CD4-positive, alpha-beta T cell treated with Interleukin-15 for 4 hours (primary cell): ENCODE data around the gene FTCDNL1.

Experiments used
- DNase-seq: peaks from one replicate; pipeline ENCODE4 v3.0.0-alpha.2; 2020; ENCODE audit warnings: low spot score

The FTCDNL1 gene

GRCh38 chr2:199842631-199843395 is 8.2 kb downstream of the FTCDNL1 start:
- DNase-seq, result no peak

- DNase-seq, result no peak
Measured at GRCh38 chr2:199841409-199841808, 9.6 kb downstream of the FTCDNL1 start.

GRCh38 chr2:199838399-199838798 is 12.6 kb downstream of the FTCDNL1 start:
- no peak for DNase-seq

- no peak for DNase-seq
Measured at GRCh38 chr2:199836943-199837342, 14.0 kb downstream of the FTCDNL1 start.

- no peak for DNase-seq
Measured at GRCh38 chr2:199833525-199833924, 17.5 kb downstream of the FTCDNL1 start.

- no peak for DNase-seq
Measured at GRCh38 chr2:199830531-199830930, 20.5 kb downstream of the FTCDNL1 start.

GRCh38 chr2:199829628-199830027 is 21.4 kb downstream of the FTCDNL1 start:
- no peak for DNase-seq

GRCh38 chr2:199819746-199820145 is 31.2 kb downstream of the FTCDNL1 start:
- no peak for DNase-seq

- no peak for DNase-seq
Measured at GRCh38 chr2:199818754-199819153, 32.2 kb downstream of the FTCDNL1 start.

GRCh38 chr2:199818026-199818425 is 33.0 kb downstream of the FTCDNL1 start:
- no peak for DNase-seq

GRCh38 chr2:199814817-199815211 is 36.2 kb downstream of the FTCDNL1 start:
- no peak for DNase-seq

- DNase-seq, result no peak
Measured at GRCh38 chr2:199814101-199814816, 36.7 kb downstream of the FTCDNL1 start.

- no peak for DNase-seq
Measured at GRCh38 chr2:199812493-199812892, 38.5 kb downstream of the FTCDNL1 start.

GRCh38 chr2:199811346-199811745 is 39.6 kb downstream of the FTCDNL1 start:
- DNase-seq, result no peak

- no peak for DNase-seq
Measured at GRCh38 chr2:199810422-199811171, 40.4 kb downstream of the FTCDNL1 start.

- DNase-seq, result no peak
Measured at GRCh38 chr2:199807966-199808365, 43.0 kb downstream of the FTCDNL1 start.

- no peak for DNase-seq
Measured at GRCh38 chr2:199806179-199806578, 44.8 kb downstream of the FTCDNL1 start.

GRCh38 chr2:199804831-199805230 is 46.2 kb downstream of the FTCDNL1 start:
- no peak for DNase-seq

GRCh38 chr2:199798831-199799580 is 52.0 kb downstream of the FTCDNL1 start:
- DNase-seq, result no peak

GRCh38 chr2:199797431-199798403 is 53.3 kb downstream of the FTCDNL1 start:
- no peak for DNase-seq

- DNase-seq, result no peak
Measured at GRCh38 chr2:199792381-199792780, 58.6 kb downstream of the FTCDNL1 start.
